NCI-H128 (cell line): ENCODE measurements around the gene DOCK1.

Experiments
- DNase-seq: peaks from one replicate; lab custom pipeline; 2025; ENCODE audit not compliant: unreplicated experiment; lab: John Stamatoyannopoulos, UW

The DOCK1 gene

DNA sequence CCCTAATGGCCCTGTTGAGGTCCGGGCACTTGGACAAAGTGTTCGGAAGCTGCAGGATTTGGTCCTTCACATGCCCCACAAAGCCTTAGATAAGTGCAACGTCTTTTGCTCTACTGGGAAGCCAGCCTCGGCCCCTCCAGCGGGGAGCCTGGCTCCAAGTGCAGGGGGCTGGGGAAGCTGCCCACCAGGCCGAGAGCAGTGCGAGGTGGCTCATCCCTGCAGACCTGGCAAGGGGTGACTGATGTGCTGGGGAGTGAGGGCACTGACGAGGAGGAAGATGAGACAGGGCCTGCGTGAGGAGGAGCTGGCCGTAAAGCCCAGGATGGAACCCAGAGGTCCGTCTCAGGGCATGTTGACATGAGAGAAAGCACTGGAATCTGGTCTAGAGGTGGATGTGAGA is 508.1 kb downstream of the DOCK1 start:
- no peak for DNase-seq

DNA sequence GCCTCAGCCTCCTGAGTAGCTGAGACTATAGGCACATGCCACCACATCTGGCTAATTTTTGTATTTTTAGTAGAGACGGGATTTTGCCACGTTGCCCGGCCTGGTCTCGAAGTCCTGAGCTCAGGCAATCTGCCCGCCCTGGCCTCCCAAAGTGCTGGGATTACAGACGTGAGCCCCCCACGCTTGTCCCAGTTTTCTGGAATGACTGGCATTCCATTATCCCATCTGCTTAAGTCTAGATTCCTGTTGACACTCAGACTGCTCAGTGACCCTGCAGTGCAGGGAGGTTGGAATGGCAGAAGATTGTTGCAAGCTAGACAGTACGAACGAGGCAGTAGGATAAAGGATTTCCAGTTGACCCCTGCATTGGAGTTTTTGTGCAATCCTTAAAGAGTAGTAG is 508.8 kb downstream of the DOCK1 start:
- no peak for DNase-seq

DNA sequence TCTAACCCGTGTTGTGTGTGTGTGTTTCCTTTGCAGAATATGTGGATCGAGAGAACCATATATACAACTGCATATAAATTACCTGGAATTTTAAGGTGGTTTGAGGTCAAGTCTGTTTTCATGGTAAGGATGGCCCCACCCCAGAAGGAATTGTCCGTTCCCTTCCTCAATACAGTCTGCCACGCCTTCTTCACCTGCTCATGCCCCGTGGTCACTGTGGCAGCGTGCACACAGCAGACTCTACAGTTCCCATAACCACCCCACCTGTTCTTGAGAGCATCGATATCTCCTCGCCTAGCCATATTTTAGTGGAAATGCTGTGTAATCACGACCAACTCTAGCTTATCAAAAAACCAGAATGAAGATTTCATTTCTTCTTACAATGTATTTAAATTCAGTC is 509.9 kb downstream of the DOCK1 start:
- DNase-seq: no peak

DNA sequence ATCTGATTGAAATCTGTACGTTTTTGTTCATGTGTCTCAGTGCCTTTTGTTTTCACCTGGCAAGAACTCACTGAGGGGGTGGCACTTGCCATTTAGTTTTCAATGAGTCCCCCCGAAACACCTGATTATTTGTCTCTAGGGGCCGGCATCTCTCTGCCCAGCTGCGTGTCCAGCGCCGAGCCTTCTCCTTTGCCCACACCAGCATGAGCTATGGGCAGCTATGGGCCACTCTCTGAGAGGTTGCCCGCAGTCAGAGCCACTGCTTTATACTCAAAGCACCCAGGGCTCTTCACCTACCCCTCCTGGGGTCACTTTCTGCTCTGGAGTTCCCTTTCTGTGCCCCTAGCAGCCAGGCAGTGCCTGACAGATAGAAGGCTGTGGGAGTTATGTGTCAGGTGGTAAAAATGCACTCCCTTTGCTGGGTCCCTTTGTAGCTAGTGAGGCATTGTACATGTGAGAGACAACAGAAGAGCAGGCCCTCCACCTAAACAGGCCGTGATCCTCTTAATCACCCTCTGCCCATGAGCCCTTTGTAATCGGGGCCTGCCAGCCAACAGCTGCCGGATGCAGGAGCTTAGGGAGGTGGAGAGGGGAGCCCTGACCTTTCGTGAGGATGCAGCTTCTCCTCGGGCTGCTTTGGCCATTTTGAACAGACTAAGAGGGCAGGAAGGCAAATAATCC is 510.8 kb downstream of the DOCK1 start:
- no peak for DNase-seq

DNA sequence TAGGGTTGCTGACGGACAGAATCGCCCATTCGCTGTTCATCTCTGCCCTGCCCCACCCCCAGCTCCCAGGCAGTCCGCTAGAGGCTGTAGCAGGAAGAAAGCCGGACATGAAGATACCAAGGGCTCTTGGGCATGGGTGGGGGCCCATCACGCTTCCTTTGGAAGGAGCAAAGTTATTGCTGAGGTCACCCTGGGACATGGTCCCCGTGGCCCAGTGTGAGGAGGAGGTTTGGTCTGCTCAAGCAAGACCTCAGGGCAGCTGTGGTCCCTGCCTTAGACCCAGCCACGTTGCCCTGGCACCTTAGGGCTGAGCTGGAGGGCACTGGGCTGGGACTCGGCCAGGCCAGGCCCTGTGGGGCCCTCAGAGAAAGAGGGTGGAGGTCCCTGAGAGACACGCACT is 511.8 kb downstream of the DOCK1 start:
- DNase-seq: no peak

DNA sequence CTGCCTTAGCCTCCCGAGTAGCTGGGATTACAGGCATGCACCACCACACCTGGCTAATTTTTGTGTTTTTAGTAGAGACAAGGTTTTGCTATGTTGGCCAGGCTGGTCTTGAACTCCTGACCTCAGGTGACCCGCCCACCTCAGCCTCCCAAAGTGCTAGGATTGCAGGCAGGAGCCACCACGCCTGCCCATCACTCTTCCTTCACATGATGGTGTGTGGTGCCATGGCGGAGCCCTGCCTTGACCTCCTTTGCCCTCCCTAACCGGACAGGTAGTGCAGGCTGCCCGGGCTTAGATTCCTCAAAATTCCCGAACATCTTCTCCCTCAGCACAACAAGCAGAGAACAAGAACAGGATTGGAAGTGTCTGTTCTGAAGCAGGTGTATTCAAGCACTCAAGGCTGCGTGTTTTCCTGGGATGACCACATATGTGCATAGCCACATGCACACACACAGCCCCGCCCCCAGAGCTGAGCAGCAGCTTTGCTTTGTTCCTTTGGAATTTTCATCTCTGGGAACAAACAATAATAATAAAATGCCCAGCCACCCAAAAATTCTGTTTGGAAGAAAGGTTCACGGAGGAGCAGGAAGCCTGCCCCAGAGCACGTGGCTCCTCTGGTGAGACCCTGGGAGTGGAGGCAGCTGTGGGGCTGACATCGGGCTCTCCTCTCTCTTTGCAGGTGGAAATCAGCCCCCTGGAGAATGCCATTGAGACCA is 512.6 kb downstream of the DOCK1 start:
- DNase-seq: no peak

DNA sequence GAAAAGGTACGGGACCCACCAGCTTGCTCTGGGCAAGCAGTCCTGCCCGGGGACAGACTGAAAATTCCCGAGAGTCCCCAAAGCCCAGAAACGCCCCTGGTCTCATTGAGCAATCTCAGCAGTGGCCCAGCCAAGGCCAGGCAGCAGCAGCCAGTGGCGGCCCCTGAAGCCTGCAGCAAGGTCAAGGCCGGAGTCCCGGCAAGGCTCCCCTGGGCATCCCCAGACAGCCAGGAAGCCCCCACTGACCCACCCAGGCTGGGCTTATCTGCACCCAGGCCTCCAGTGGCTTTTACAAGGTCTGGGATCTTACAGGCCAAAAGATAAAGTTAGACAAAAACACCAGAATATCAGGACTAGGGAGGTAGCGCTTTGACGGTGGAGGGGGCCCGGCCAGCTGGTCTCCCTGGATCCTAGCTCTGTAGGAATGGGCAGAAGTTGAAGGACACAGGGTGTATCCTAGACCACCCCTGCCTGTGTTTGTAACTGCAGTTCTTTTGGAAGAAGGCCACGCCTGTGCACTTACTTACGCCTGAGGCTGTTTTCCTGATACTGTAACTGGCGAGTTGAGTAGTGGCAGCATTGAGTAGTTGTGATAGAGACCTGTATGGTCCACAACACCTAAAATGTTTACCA is 513.4 kb downstream of the DOCK1 start:
- DNase-seq: no peak

DNA sequence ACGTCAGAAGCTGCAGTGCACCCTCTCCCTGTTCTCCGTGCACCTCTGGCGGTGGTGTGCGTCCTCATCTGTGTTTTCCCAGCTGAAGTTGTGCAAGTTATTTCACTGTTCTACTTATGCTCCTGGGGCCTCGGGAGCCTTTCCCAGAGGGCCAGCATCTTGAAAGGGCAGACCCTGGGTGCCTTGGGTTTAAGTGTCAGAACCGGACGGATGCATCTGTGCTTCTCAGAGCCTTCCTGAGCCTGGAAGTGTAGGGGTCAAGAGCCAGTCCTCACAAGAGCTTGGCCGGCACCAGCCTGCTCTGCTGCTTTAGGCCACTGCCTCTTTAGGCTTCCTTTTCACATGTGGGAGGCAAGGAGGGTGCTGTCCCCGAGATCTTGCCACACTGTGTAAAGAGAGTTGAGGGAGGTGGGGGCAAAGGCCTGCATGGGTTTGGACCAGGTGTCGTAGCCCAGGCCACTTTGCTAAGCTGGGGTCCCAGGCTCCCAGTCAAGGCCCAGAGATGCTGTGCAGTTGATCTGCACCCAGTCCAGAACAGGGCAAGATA is 515.0 kb downstream of the DOCK1 start:
- DNase-seq: no peak

DNA sequence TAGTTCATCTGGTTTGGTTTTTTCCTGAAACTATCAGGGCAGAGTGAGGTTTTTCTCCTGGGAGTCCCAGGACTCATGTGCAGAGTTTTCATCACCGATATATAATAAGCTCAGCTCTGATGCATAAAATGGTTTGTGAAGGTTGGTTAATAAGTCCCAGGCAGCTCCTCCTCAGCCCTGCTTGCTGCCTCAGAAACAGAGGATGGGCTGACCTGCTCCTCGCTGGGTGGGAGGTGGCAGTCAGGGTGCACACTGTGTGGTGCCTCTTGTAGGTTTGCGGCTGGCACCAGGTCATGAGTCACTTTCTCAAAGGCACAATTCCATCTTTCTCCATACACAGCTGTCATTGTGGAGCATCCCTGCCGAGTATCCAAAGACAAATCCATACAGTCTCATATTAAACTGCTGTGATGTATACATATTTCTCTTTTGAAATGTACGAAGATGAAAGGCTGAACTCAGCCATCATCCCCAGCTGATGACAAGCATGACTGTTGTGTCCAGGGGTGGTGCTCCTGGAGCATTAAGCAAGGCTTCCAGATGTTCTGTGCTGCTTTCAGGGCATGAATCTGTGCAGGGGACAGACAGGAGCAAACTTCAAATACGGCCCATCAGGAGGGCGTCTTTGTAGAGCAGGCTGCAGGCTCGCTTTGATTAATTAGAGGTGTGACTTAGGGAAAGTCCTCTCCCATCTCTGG is 518.1 kb downstream of the DOCK1 start:
- DNase-seq: no peak

DNA sequence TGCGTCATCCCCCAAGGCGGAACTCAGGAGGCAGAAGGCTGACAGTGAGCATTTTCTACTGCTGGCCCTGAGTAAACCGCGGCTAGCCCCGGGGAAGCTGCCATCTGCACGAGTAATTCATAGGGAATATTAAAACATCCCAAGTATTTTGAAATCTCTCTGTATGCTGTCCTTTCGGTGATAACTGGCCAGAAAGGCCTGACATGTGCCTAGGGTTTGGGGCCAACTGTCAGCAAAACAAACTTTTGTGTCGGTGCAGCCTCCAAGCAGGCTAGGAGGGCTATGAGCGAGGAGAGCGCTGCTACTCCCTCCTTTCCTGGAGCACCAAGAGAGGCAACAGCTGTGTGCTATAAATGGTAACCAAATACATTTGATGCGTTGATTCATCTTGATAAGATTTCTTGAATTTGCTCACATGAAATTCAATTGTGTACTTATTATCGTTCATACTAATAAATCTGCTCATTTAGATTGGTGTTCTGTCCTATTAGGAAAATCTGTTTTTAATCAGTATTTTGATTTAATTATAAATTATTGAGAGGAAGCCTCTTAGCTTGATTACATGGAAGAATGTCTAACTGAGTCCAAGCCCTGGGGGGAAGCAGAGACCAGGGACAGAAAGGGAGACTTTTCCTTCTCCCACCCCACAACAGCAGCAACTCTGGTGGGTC is 519.5 kb downstream of the DOCK1 start:
- DNase-seq: no peak

DNA sequence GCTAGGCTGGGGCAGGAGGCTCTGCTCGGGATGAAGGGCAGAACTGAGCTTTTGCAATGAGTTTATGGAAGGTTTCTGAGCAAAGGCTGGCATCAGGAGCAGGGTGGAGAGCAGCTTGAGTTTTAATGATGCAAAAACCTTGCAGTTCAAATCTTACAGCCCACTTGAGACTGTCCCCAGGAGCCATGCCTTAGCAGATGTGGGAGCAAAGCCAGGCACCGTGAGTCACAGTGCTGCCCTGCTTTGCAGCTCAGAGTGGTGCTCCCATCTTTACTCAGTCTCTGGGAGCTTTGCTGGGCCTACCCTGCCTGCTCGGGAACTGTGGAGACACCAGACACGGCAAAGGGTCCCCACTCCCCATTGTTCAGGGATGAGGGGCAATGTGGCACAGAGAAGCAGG is 521.5 kb downstream of the DOCK1 start:
- DNase-seq: no peak

DNA sequence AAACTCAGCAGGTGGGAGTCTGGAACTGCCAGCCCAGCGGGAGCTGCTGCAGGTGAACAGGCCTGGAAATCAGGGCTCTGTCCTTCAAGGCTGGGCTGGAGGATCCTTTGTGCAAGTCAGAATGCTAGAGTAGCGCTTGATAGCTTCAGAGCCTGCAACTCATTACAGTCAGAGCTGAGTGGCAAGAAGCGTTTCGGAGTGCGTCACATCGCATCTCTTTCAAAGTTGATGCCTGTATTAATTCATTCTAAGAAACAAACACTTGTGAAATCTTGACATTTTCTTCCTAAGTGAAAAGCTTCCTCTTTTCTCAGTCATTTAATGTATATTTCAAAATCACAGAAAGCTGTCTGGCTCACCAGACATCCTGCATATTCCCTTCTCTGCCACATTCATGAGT is 522.7 kb downstream of the DOCK1 start:
- no peak for DNase-seq

DNA sequence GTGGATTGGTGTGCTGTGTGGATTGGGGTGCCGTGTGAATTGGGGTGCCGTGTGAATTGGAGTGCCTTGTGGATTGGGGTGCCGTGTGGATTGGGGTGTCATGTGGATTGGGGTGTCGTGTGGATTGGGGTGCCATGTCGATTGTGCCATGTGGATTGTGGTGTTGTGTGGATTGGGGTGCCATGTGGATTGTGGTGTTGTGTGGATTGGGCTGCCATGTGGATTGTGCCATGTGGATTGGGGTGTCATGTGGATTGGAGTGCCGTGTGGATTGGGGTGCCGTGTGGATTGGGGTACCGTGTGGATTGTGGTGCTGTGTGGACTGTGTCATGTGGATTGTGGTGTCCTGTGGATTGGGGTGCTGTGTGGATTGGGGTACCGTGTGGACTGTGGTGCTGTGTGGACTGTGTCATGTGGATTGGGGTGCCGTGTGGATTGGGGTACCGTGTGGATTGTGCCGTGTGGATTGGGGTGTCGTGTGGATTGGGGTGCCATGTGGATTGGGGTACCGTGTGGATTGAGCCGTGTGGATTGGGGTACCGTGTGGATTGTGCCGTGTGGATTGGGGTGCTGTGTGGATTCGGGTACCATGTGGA is 523.3 kb downstream of the DOCK1 start:
- no peak for DNase-seq

DNA sequence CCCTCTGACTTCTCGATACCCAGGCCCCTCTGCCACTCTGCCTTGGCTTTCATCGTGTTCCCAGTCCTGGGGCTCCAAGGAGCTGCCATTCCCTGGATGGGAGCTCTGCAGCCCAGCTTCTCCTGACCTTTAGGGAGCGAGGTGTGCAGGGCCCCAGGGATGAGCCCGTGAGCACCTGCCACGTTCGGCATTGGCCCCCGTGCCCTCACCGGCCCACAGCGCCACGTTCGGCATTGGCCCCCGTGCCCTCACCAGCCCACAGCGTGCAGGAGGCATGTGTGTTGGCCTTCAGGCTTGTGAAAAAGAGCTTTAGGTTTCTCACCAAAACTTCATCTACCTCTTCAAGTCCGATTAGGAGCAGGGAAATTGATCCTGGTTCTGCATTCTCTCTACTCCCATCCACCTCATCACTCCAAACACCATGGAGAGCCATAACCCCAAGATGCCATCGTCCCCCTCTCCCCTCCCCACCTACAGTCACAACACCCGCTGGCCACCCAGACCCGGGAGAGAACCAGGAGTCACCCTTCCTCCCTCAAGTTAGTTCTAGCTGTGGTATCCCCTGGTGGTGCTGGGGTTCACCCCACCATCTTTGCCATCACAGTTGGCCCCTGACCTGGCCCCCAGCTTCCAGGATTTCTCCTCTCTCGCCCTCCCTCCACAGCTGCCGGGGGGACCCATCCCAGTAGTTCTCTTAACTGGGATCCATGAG is 524.5 kb downstream of the DOCK1 start:
- no peak for DNase-seq

DNA sequence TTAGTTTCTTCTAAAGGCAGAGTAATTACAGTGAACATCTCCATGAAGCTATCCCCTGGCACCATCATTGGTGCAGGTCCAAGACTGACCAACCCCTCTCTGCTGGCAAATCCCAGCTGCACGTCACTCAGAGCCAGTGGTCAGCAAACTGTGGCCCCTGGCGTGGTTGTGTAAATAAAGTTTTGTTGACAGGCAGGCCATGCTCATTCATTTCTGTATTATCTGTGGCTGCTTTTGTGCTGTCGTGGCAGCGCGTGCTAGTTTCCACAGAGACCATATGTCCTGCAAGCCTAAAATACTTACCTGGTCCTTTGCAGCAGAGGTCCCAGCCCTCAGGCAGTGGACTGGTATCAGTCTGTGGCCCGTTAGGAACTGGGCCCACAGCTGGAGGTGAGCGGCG is 526.3 kb downstream of the DOCK1 start:
- no peak for DNase-seq

DNA sequence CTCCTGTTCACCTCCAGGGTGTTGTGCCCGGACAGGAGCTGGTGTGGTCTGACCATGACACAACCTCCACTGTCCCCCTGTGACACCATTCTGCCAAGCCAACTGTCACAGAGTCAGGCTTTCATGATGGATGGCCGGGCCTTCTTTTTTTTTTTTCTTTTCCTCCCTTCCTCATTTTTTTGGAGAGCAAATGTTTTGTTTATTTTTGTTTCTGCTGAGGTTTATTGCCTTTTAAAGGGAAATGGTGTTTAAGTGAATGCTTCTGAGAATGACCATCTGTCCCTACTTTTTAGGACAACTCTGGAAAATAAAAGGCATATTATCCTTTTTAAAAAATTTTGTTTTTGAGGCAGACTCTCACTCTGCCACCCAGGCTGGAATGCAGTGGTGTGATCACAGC is 528.8 kb downstream of the DOCK1 start:
- DNase-seq: no peak

DNA sequence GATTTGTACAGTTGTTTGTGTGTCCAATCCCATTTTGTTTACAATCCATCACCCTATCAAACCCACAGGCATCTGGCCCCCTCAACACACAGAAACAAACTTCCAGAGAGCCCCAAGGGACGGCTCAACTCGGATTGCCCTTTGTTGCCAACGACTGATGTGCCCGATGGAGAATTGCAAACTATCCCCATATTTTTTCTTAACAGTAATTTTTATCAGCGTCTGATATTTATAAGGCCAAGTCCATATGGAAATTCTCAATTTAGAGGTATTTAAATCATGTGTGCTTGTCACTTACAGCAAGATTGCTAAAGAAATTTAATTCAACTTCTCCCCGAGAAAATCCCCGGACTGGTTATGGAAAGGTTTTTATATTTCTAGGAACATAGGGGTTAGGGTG is 530.0 kb downstream of the DOCK1 start:
- DNase-seq: no peak

DNA sequence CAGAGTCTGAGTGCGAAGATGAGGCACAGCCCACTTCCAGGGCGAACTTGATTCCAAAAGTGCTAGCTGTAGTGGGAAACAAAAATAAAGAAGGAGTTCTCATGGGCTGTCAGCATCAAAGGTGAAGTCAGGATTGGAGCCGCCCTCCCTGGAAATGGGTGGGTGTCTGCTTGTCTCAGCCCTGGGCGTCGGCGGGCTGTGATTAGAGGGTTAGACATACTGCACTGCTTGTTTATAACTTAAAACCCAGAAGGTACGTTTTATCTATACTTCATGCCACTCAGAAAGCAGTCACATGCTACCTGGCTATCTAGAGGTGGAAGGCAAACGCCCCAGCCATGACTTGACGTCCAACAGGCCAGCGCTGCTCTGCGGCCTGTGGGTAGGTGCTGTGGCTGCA is 535.1 kb downstream of the DOCK1 start:
- no peak for DNase-seq

DNA sequence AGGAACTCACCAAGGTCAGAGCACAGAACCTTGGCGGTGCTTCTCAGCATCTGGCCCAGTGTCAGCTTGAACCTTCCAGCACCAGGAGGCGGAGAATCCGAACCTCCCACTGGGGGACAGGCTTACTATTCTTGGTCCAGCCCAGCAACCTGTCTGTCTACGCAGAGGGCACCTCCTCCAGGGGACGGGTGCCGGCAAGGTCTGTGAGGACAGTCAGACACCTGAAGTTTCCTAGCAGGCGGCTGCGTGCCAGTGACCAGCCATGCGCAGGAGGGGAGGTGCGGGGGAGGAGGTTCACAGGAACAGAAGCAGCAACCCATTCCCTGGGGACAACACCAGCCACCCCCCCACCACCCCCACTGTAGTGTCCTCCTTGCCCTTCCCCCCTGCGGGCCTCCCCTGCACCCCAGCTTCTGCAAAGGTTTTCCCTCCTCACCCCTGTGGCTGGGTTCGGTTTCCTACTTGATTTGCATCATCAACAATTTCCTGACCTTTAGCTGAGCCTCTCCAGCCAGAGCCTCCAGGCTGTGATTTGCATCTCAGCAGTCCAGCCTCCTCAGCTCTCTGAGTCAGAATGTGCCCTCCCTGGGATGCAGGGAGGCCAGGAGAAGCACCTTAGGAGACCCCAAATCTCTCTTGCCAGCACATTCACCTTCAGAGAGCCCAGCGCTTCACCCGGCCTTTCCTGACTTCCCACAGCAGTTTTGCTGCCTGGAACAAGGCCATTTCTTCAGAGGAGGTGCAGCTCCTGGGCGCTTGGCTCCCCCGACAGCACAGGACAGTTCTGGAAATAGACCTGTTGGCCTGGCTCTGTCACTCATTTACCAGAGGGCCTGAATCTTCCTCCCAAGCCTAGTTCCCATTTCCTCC is 536.4 kb downstream of the DOCK1 start:
- no peak for DNase-seq
